Measurements from ENCODE around the gene NEMP1.

NEMP1 gene

DNA sequence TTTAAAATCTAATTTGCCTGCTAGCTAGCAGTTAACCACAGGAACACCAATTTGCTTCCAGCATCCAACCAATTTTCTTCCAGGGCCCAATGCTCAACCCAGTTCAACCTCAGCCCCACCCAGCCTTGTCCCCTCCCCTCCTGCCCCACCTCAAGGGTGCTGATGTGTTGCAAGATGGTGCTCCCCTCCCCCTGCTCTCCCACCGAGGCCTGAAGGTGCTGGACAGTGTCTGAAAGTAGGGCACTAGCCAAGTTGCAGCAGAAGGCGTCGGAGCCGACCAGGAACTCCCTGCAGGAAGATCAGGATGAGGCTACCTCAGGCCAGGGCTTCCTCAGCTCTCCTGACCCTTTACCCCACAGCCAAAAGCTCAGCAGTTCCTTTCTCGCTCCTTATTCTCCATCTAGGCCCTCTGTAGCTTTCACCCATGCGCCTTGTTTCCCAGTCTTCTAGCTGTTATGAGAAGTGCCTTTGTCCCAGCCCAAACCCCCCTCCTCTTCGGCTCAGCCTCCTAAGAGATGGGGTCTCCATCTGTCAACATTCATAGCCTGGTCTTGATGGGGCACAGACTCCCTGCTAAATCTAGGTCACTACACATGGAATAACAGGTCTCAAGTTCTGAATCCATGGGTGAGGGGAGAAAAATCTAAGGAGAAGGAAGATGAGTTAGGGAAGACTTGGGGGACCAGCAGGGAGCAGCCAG is 29.0 kb upstream of the NEMP1 start:
- DNase-seq, result no peak

DNA sequence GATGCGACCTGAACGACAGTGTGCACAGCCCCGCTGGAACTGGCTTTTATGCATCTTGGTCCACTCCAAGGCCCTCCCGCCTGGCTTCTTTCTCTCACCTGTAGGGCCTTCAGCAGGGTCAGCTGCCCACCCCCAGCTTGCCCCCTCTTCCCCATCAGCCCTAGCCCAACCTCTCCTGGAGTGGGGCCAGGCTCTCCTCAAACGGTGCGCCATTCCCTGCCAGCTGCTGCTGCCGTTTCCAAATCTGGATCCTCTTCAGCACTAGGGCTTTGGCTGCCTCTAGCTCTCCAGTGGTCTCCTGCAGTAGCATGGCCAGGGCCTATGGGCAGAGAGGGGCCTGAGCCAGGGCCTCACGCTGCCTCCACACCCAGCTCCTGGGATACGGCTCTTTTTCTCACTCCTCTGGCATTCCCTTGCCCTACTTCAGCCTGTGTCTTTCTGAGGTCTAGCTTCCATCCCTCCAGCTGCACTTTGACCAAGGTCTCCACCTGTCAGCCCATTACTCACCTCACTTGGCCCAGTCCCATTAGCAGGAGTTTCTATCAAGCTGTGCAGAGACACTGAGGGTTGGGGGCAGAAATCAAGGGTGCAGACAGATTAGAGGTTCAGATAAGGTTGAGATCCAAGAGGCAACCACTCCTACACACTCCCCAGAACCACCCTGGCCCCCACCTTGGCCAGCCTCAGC is 27.6 kb upstream of the NEMP1 start:
- DNase-seq, result no peak

DNA sequence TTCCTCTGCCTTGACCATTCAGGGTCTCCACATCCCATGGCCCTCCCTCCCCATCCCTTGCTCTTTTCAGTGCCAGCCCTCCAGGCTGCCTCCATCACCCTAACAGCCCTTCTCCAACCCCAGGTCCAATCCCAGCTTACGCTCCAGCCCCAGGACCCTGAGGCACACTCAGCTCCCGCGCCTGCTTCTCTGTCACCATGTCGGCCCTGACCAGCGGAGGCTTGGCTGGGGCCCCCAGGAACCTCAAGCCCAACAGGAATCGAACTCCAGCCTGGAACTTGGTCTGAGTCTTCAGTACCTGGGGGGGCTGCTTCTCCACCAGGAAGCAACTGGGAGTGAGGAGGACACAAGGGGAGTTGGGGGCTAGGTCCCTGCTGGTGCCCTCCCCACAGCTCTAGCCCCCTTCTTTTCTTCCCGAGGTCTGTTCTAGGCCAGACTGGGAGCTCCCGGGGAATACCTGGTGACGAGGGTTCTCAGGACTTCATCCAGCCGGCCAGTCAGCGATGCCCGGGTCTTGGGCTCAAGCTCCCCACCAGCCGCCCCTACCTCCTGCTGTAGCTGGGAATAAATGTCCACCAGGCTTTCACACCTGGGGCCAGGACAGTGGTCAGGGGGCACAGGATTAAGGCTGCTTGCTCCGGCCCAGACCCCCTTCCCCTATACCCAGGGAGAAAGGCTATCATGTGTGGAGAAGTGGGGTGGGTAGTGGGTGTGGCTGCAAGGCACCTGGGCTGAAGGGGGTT is 26.6 kb upstream of the NEMP1 start:
- DNase-seq, result no peak

DNA sequence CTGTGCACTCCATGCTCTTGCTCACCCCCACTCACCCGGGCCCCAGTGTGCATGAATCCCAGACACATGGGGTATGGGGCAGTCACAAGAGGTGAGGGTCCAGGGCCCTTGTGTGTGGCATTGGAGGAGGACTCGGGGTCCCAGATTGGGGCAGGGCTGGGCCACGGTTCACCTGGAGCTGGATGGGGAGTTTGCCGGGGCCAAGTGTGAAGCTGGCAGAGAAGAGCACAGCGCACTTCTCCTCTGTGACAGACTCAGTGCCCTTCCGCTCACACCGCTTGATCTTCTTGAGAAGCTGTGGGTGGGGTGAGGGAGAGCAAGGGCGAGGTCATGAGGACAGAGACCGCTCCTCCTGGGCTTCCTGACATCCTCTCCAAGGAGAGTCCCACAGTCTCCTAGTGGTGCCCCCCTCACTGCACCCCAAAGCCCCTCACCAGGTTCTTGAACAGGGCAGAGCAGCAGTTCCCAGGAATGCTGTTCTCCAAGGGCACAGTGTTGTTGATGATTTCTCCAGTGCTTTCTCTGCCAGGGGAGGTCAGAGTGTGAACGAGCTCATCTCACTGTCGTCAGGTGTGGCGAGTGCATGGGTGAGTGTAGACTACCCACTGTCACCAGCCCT is 25.8 kb upstream of the NEMP1 start:
- no peak for DNase-seq

DNA sequence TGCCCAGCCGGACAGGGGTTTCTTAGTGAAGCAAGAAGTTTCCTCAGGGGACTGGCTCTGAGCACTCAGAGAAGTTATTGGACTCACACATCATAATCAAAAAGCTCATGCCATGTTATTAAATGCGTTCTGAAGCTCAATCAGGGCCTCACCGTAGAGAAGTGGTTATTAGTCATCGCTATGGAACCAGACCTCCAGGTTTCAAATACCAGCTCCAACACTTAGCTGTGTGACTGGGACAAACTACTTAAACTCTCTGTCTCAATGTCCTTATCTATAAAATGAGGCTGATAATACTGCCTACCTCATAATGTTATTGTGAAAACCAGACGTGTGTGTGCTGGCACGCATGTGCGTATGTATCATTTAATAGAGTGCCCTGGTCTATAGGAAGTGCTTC is 25.3 kb upstream of the NEMP1 start:
- no peak for DNase-seq

DNA sequence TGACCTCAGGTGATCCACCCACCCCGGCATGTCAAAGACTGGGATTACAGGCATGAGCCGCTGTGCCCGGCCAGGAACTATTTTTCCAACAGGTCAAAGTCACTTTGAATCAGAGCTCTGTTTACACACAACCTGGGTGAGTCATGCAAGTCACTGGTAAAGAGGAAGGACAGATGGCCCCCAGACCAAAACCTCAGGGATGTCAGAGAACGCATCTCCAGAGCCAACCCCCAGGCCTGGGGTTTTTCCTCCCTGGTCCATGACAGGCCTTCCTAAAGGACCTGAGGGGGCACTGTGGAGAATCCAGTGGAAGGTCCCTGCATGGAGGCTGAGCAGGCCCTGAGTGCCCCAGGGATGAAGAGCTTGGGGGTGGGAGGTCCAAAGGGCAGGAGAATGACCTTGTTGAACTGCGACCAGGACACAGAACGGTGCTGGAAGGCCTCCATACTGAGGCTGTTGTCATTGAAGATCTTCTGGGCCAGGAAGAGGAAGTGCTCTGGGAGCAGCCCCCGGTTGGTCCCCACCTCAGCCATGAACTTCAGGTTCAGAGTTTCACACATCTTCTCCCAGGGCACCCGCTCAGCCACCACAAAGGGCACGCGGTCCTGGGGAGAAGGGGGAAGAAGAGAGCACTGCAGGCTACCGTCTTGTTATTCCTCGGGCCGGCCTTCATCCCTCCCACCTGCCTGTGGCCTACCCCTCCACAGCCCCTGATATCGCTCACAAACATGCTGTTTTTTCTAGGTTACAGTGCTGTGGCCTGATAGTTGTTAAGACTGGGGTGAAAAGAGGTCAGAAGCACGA is 23.5 kb upstream of the NEMP1 start:
- no peak for DNase-seq

DNA sequence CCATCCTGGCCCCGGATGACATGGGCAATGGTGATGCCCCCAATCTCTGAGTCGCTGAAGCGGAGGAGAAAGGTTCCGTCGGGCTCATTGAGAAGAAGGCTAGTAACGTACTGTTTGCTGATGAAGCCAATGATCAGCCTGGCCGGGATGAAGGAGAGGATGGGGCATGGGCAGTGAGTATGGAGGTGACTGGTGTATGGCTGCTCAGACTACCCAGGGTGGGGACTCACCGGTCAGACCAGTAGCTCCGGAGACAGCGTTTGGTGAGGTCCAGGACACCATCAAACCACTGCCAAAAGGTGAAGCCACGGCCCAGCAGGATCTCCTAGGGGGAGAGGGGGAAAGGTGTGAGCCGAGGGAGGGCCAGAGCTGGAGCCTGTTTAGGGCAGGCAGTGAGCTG is 21.2 kb upstream of the NEMP1 start:
- DNase-seq, result no peak

DNA sequence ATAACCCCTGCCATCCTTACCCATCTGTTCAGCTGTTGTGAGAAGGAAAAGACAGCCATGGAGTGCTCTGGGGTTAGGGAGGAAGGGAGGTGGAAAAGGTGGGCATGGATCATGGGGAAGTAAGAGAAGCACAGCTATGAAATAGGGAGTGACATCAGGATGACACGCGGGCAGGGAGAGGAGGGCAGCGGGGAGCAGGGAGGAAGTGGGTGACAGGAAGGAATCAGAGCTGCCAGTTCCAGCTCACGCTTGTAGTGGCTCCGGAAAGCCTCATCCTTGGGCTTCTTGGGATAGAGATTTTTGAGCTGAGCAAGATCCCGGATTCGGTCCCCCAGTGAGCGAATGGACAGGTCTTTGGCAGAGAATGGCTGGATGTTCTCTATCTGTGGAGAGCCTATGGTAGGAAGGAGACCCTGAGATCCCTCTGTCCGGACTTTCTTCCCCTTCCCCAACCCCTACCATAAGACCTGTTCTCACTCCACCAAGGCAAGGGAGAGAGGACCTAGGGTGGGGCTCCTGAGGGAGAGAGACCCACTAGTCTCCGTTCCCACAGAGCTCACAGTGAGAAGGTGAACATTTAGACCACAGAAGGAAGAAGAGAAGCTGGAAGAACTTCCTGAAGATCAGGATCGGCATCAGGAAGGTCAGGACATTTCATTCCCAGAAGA is 20.6 kb upstream of the NEMP1 start:
- DNase-seq, result no peak

DNA sequence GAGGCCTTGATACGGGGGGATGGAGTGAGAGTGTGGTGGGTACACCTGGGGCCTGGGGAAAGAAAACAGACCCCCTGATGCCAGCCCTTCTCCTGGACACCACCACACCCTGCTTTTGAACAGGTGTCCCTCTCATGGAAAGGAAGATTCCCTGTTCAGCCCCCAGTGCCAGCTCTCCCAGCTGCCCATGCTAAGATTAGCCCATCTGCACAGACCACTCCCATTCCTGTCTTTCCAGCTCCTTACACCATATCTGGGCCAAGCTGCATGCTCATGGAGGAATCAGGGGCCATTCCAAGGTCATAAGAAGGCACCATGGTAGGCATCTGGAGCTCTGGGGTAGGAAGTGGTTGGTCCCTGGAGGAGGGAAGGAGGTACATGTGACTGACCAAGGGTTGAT is 20.0 kb upstream of the NEMP1 start:
- no peak for DNase-seq

DNA sequence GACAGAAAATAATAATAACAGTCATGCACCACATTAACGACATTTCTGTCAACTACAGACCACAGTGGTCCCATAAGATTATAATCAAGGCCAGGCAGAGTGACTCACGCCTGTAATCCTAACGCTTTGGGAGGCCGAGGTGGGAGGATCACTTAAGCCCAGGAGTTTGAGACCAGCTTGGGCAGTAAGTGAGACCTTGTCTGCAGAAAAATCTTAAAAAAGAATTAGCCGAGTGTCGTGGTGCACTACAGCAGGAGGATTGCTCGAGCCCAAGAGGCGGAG is 18.9 kb upstream of the NEMP1 start:
- no peak for DNase-seq

DNA sequence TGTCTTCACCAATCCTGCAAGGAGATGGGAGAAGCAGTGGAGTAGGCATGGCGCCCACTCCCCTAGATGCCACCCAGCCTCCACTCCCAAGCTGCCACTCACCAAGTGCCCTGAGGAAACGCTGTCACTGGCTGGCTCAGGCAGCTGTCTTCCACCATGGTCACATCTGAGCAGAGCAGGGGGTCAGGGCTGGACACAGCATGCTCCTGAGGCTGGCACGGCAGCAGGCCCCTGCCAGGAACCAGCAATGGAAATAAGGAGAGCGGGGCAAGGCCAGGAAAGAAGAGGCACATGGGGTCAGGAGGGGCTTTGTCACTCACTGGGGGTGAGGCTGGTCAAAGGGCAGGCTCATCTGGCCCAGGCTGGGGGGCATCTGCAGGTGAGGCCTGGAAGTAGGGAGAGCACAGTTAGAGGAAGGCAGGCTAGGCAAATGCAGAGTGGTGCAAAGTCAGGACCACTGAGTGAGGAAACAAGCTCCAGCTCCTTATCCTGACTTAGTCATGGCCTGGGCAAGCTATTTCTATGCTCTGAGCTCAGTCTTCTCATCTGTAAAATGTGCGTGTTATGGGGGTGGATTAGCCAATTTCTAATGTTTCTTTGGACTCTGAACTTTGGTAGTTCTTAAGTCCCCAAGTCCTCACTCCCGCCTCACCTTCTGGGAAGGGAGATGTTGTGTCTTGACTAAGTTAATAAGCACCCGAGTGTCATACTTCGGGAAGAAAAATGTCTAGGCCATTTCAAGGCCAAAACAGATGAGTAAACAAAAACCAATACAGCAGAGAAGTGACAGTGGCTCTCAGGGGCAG is 18.4 kb upstream of the NEMP1 start:
- no peak for DNase-seq

DNA sequence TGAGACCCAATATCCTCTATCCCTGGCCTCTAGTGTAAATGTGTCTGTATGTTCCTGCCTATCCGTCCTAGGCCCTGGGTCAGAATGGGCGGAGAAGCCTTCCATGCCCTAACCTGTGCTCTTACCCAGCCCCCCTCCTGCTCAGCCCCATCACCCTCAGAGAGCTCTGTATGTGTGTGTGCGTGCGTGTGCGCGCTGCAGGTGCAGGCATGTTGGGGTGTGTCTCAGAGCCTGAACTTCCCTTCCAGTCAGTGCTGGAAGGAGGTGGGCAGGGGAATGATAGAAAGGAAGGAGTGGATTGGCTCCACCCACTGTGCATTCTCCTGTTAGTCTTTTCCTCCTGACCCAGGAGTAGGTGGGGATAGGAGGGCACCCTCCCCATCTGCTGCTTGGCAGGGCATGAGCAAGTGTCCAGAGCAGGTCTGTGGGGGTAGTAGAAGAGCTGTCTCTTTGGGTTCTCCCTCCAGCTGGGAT is 17.5 kb upstream of the NEMP1 start:
- DNase-seq, result no peak

DNA sequence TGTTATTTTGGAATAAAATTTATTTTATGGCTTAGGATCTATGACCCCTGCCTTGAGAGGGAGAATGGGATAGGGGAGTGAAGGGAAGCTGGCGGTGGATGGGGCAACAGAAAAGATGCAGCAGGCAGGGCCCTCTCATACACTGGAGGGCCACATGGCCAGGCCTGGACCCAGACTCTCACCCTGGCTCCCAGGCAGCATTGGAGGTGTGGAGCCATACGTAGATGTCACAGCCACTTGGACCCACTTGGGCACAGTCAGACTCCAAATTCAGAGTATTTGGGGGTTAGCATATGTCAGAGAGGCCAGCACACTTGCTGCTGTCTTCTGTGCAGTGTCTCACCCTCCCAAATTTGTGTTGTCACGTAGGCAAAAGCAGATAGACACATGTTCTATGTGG is 16.8 kb upstream of the NEMP1 start:
- no peak for DNase-seq

DNA sequence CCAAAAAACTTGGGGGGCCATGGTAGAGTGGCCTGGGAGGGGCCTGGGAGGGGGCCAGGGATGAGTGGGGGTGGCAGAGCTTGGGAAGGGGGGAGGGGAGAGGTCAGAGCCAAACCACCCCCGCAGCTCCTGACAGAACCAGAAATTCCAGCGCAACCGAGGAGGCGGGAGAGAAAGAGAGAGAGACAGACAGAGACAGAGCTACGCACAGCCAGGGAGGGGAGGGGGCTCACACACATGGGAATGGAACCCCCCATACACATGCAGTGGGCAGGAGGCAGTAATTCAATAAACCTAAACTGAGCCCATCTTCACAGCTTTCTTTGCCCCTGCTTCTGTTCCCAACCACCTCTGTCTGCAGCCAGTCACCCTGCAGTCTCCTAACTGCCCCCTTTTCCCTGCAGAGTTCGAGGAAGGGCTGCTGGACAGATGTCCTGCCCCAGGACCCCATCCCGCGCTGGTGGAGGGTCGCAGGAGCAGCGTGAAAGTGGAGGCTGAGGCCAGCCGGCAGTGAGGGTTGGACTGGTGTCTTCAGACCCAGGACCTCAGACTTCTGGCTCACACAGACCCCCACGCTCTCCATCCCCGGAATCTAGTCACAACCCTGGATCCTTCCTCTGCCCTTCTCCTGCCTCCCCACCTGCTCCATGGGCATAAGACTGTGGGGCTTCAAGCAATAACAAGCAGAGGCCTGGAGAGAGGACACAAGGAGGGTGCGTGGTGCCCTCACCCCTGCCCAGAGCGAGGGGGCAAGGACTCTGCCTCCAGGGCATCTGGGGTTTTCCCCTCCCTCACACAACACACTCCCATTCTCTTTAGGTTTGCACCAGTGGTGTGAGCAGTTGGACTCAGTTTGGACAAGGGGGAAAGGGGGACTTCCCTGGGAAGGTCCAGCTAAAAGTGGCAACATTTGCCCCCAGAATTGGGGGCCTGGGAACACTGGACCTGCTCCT is 15.9 kb upstream of the NEMP1 start:
- no peak for DNase-seq

DNA sequence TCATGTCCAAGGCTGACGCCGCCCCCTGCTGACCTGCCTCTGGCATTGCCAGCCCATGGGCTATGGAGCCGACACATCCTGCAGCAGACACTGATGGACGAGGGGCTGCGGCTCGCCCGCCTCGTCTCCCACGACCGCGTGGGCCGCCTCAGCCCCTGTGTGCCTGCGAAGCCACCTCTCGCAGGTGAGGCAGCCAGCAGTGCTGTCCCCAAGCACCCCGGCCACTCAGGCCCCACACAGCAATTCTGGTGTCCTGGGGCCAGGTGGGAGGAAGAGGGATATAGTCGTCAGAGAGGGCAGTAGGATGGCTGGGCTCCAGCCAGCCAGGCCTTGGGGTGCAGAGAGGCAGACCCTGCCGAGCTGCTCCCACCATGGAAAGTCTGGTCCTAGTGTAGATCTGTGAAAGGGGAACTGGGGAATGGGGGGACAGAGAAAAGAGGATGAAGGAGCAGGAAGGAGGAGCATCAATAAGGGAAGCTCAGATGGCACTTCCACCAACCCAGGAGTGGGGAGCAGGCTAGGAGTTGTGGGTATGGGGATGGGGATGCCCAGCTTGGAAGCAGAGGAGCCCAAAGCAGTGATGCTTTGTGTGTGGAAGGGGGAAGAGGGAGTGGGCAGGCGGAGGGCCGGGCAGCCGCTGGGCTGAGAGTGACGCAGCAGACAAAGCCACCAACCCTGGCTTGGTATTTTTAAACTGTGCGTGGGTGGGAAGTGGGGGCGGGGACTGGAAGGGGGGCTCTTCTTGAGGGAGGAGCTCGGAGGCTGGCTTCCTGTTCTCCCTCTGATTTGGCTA is 15.0 kb upstream of the NEMP1 start:
- no peak for DNase-seq

DNA sequence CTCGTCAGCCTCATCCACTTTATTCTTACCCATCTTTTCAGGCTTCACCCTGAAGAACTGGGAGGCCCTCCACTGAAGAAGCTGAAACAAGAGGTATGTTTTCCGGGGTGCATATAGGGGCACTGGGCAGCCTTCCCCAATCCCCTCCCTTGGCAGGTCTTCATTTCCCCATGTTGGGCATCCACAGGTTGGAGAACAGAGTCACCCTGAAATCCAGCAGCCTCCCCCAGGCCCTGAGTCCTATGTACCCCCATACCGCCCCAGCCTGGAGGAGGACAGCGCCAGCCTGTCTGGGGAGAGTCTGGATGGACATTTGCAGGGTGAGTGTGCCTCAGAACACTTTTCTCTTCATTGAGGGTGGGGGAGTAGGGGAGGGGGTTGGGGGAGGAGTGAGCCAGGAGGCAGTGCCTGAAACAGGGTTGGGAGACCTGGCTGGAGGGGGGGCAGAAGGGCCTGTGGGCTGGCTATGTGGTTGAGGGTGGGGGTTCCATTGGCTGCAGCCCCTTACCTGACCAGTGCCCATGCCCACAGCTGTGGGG is 14.4 kb upstream of the NEMP1 start:
- no peak for DNase-seq

DNA sequence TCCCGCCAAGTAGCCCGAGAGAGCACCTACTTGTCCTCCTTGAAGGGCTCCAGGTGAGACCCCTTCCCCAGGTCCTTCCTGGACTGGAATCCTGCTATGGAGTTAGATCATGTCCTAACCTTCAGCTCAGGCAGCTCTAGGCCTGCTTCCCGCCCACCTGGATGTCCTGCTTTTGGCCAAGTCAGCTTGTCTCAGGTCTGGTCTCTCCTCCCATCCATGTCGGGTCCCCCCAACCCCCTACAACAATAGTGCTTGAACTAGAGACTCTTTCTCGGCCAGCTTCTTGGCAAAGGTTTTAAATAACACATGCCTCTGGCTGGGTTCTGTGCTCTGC is 13.9 kb upstream of the NEMP1 start:
- no peak for DNase-seq

DNA sequence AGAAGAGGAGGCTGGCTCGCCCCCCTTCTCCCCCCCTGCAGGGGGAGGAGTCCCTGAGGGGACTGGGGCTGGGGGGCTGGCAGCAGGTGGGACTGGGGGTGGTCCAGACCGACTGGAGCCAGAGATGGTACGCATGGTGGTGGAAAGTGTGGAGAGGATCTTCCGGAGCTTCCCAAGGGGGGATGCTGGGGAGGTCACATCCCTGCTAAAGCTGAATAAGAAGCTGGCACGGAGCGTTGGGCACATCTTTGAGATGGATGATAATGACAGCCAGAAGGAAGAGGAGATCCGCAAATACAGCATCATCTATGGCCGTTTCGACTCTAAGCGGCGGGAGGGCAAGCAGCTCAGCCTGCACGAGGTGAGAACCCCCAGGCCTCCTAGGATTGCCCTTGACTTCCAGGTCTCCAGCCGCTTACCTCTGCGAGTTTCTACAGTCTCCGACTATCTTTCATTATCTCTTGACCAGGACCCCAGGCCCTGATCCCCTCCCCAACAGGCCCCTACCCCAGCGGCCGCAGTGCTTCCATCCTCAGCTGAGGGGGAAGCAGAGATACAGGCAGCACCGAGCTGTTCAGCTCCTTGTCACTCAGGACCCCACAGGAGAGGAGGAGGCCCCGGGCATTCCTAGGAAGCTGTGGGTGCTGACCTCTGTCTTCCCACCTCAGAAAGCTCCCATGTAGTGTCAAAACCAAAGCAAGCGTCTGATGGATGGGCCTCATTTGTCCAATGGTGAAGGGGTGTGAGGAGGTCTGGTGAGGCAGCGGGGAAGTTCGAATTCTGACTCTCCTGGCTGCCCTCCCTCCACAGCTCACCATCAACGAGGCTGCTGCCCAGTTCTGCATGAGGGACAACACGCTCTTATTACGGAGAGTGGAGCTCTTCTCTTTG is 13.3 kb upstream of the NEMP1 start:
- no peak for DNase-seq
